ENCODE measurements around the gene JMJD8.
A peak's percentile ranks its signal among the peaks of the same experiment; 100 is the strongest.

JMJD8 gene

GRCh38 chr16:711548-712320 is 27.6 kb upstream of the JMJD8 start:
- Histone ChIP-seq H3K4me1 (ENCODE audit: control insufficient read depth, insufficient read depth, low read length) (peaks cover 2% of the 10 kb centered on the region), H3K9ac (ENCODE audit: low read depth, low read length) (no peak overlapping the region), H3K4me3 (ENCODE audit: low read depth, low read length) (no peak overlapping the region), H3K27me3 (ENCODE audit: control insufficient read depth, insufficient read depth, low read length) (peaks cover 40% of the 10 kb centered on the region), H3K9me3 (ENCODE audit: control insufficient read depth, insufficient read depth, low read length) (no peaks in the 10 kb centered on the region), H3K36me3 (ENCODE audit: control insufficient read depth, insufficient read depth, low read length) (no peaks in the 10 kb centered on the region)

- Histone ChIP-seq H3K36me3 (ENCODE audit: control insufficient read depth, insufficient read depth, low read length) (no peaks in the 10 kb centered on the region), H3K4me3 (ENCODE audit: low read depth, low read length) (no peak overlapping the region), H3K4me1 (ENCODE audit: control insufficient read depth, insufficient read depth, low read length) (peaks cover 2% of the 10 kb centered on the region), H3K27me3 (ENCODE audit: control insufficient read depth, insufficient read depth, low read length) (peaks cover 41% of the 10 kb centered on the region), H3K9ac (ENCODE audit: low read depth, low read length) (no peak overlapping the region), H3K9me3 (ENCODE audit: control insufficient read depth, insufficient read depth, low read length) (no peaks in the 10 kb centered on the region)
Observed at GRCh38 chr16:711084-711483, 26.9 kb upstream of the JMJD8 start.

- Histone ChIP-seq H3K27me3 (ENCODE audit: control insufficient read depth, insufficient read depth, low read length) (peaks cover 38% of the 10 kb centered on the region), H3K36me3 (ENCODE audit: control insufficient read depth, insufficient read depth, low read length) (no peaks in the 10 kb centered on the region), H3K9ac (ENCODE audit: low read depth, low read length) (no peak overlapping the region), H3K9me3 (ENCODE audit: control insufficient read depth, insufficient read depth, low read length) (no peaks in the 10 kb centered on the region), H3K4me1 (ENCODE audit: control insufficient read depth, insufficient read depth, low read length) (no peaks in the 10 kb centered on the region), H3K4me3 (ENCODE audit: low read depth, low read length) (no peak overlapping the region)
Observed at GRCh38 chr16:710500-711075, 26.5 kb upstream of the JMJD8 start.

GRCh38 chr16:709566-710499 is 25.7 kb upstream of the JMJD8 start:
- no peaks in the 10 kb centered on the region for H3K9me3 ChIP-seq (ENCODE audit: control insufficient read depth, insufficient read depth, low read length)
- H3K4me3 ChIP-seq (ENCODE audit: low read depth, low read length): no peak overlapping the region
- no peaks in the 10 kb centered on the region for H3K36me3 ChIP-seq (ENCODE audit: control insufficient read depth, insufficient read depth, low read length)
- H3K4me1 ChIP-seq (ENCODE audit: control insufficient read depth, insufficient read depth, low read length): no peaks in the 10 kb centered on the region
- no peak overlapping the region for H3K9ac ChIP-seq (ENCODE audit: low read depth, low read length)
- peaks cover 38% of the 10 kb centered on the region for H3K27me3 ChIP-seq (ENCODE audit: control insufficient read depth, insufficient read depth, low read length)

GRCh38 chr16:708959-709358 is 24.8 kb upstream of the JMJD8 start:
- Histone ChIP-seq H3K27me3 (ENCODE audit: control insufficient read depth, insufficient read depth, low read length) (peaks cover 45% of the 10 kb centered on the region), H3K9ac (ENCODE audit: low read depth, low read length) (no peak overlapping the region), H3K9me3 (ENCODE audit: control insufficient read depth, insufficient read depth, low read length) (no peaks in the 10 kb centered on the region), H3K4me1 (ENCODE audit: control insufficient read depth, insufficient read depth, low read length) (no peaks in the 10 kb centered on the region), H3K4me3 (ENCODE audit: low read depth, low read length) (no peak overlapping the region), H3K36me3 (ENCODE audit: control insufficient read depth, insufficient read depth, low read length) (no peaks in the 10 kb centered on the region)

- H3K9me3 ChIP-seq (ENCODE audit: control insufficient read depth, insufficient read depth, low read length): no peaks in the 10 kb centered on the region
- no peaks in the 10 kb centered on the region for H3K36me3 ChIP-seq (ENCODE audit: control insufficient read depth, insufficient read depth, low read length)
- no peak overlapping the region for H3K4me3 ChIP-seq (ENCODE audit: low read depth, low read length)
- no peak overlapping the region for H3K9ac ChIP-seq (ENCODE audit: low read depth, low read length)
- H3K27me3 ChIP-seq (ENCODE audit: control insufficient read depth, insufficient read depth, low read length): peaks cover 50% of the 10 kb centered on the region
- no peaks in the 10 kb centered on the region for H3K4me1 ChIP-seq (ENCODE audit: control insufficient read depth, insufficient read depth, low read length)
Observed at GRCh38 chr16:708019-708418, 23.9 kb upstream of the JMJD8 start.

- Histone ChIP-seq H3K4me3 (ENCODE audit: low read depth, low read length) (peak overlapping the region; percentile 55), H3K4me1 (ENCODE audit: control insufficient read depth, insufficient read depth, low read length) (no peaks in the 10 kb centered on the region), H3K9me3 (ENCODE audit: control insufficient read depth, insufficient read depth, low read length) (no peaks in the 10 kb centered on the region), H3K36me3 (ENCODE audit: control insufficient read depth, insufficient read depth, low read length) (no peaks in the 10 kb centered on the region), H3K9ac (ENCODE audit: low read depth, low read length) (no peak overlapping the region), H3K27me3 (ENCODE audit: control insufficient read depth, insufficient read depth, low read length) (peaks cover 59% of the 10 kb centered on the region)
Observed at GRCh38 chr16:707062-707538, 23.0 kb upstream of the JMJD8 start.

GRCh38 chr16:706189-707061 is 22.3 kb upstream of the JMJD8 start:
- H3K9ac ChIP-seq (ENCODE audit: low read depth, low read length): no peak overlapping the region

GRCh38 chr16:705431-706188 is 21.5 kb upstream of the JMJD8 start, which contains the start of gene FBXL16:
Gene FBXL16 (minus strand): TSS chr16:705801. CDS start chr16:697405, 8,396 bp downstream.
- no peaks in the 10 kb centered on the region for H3K36me3 ChIP-seq (ENCODE audit: control insufficient read depth, insufficient read depth, low read length)
- peak within 1 kb of the TSS; percentile 55 for H3K4me3 ChIP-seq (ENCODE audit: low read depth, low read length)
- H3K9me3 ChIP-seq (ENCODE audit: control insufficient read depth, insufficient read depth, low read length): no peaks in the 10 kb centered on the region
- no peaks in the 10 kb centered on the region for H3K4me1 ChIP-seq (ENCODE audit: control insufficient read depth, insufficient read depth, low read length)
- no peak within 1 kb of the TSS for H3K9ac ChIP-seq (ENCODE audit: low read depth, low read length)
- H3K27me3 ChIP-seq (ENCODE audit: control insufficient read depth, insufficient read depth, low read length): peaks cover 72% of the 10 kb centered on the region

More at GRCh38 chr16:706189-707061, 22.3 kb upstream of the JMJD8 start:
- H3K27me3 ChIP-seq (ENCODE audit: control insufficient read depth, insufficient read depth, low read length): peaks cover 66% of the 10 kb centered on the region
- no peaks in the 10 kb centered on the region for H3K9me3 ChIP-seq (ENCODE audit: control insufficient read depth, insufficient read depth, low read length)
- H3K36me3 ChIP-seq (ENCODE audit: control insufficient read depth, insufficient read depth, low read length): no peaks in the 10 kb centered on the region
- H3K4me3 ChIP-seq (ENCODE audit: low read depth, low read length): peak overlapping the region; percentile 55
- H3K4me1 ChIP-seq (ENCODE audit: control insufficient read depth, insufficient read depth, low read length): no peaks in the 10 kb centered on the region

- Histone ChIP-seq H3K4me3 (ENCODE audit: low read depth, low read length) (peak overlapping the region; percentile 26), H3K27me3 (ENCODE audit: control insufficient read depth, insufficient read depth, low read length) (peaks cover 76% of the 10 kb centered on the region), H3K4me1 (ENCODE audit: control insufficient read depth, insufficient read depth, low read length) (no peaks in the 10 kb centered on the region), H3K9ac (ENCODE audit: low read depth, low read length) (no peak overlapping the region), H3K9me3 (ENCODE audit: control insufficient read depth, insufficient read depth, low read length) (no peaks in the 10 kb centered on the region), H3K36me3 (ENCODE audit: control insufficient read depth, insufficient read depth, low read length) (no peaks in the 10 kb centered on the region)
Observed at GRCh38 chr16:704552-705380, 20.6 kb upstream of the JMJD8 start.
